Ovary (tissue), 9 donors: ENCODE measurements around the gene SUN1. TPM values are rescaled to one million over a fixed set of nuclear protein-coding genes. Genes with fewer than 3 reads are reported as not detected.

Experiments used
- DNase-seq, 5 donors: peaks; one replicate each; pipeline ENCODE4 v3.0.0-alpha.2; 2019 to 2020
- H3K27ac ChIP-seq, 2 donors: fragments of 200-600 bp; one replicate each; pipeline versions ENCODE4 v1.5.1 to v1.8.0; 2019 to 2022
- H3K27me3 ChIP-seq: fragments of 200-600 bp; one replicate; pipeline ENCODE4 v1.8.0; 2022
- H3K36me3 ChIP-seq: fragments of 200-600 bp; sonication (generic); one replicate; pipeline ENCODE4 v1.5.1; 2019
- H3K4me1 ChIP-seq: one replicate; pipeline ENCODE4 v1.8.1; 2013; ENCODE audit warnings: mild to moderate bottlenecking, moderate library complexity; ENCODE audit not compliant: insufficient read depth
- H3K4me3 ChIP-seq: fragments of 200-600 bp; sonication (generic); one replicate; pipeline ENCODE4 v1.5.1; 2017
- H3K9me3 ChIP-seq, 2 donors: fragments of 200-600 bp in 1 of 2; sonication (generic) in 1 of 2; one replicate each; pipeline versions ENCODE4 v1.5.1 to v1.8.1; 2013 to 2019; ENCODE audit warnings: mild to moderate bottlenecking in 1 of 2, moderate library complexity in 1 of 2
- EP300 ChIP-seq: sonication (generic); formaldehyde crosslinking; IDR thresholded peaks from one replicate; pipeline ENCODE4 v1.6.1; 2017; ENCODE audit warnings: antibody characterized with exemption
- POLR2A ChIP-seq: fragments of 450-650 bp; IDR thresholded peaks from one replicate; pipeline ENCODE4 v1.6.1; 2017; ENCODE audit warnings: antibody characterized with exemption, mild to moderate bottlenecking, moderate library complexity
- WGBS, 3 donors: extraction: QIAGEN DNeasy Blood & Tissue Kit in 1 of 3; methylation state at CpG; one replicate each; pipeline versions ENCODE4 v1.1.5 to v1.1.7; 2013 to 2017; 5-methylcytosine and 5-hydroxymethylcytosine counted together
- intact Hi-C, 4 donors: fragments of 100-400 bp; cut with DNase I; formaldehyde crosslinking; loops; one replicate each; pipeline versions ENCODE4 v1.11.0 to v1.15.1; 2022 to 2023
- polyA plus RNA-seq, 2 donors: library from polyadenylated mRNA; stranded (reverse); fragments of 200-250 nt in 1 of 2; fragments of 350-450 nt in 1 of 2; fragmentation: Illumina TruSeq in 1 of 2; extraction: RNeasy Lipid Tissue Mini Kit (QIAGEN cat#74804) in 1 of 2; gene quantifications; one replicate each; pipeline ENCODE4 v1.2.3, GENCODE V29; 2013 to 2014
- total RNA-seq, 7 donors: library from RNA; depleted of rRNA in 2 of 7; stranded (reverse); fragments of >200 nt in 2 of 7; fragmentation: NEBNext Ultra II Directional in 3 of 7; extraction: Animal tissue kit (Norgen Biotek cat#: 25700) in 3 of 7; gene quantifications; one replicate each; pipeline versions ENCODE4 v1.1.0 to v1.2.4, GENCODE V29; 2016 to 2023
- TF ChIP-seq, protein P1 (sequence below), 3 donors: fragments of 450-650 bp in 2 of 3; fragments of 200-600 bp in 1 of 3; IDR thresholded peaks; one replicate each; pipeline versions ENCODE4 v1.5.1 to v1.8.0; 2016 to 2022; ENCODE audit warnings: antibody characterized with exemption in 3 of 3, mild to moderate bottlenecking in 1 of 3
- donor health status: DM: no; HTN: no; CAD: no; lungs with moderate emphysema.
- donor health status: DM: no; HTN: no; CAD: no.
- donor health status: Bipolar disorder and iron deficiency.
- donor health status: DM: yes; HTN: yes; CAD: no.
- donor health status: DM: no; HTN: no; CAD: no.
- donor health status: DM: yes; HTN: yes; CAD: no.

Gene SUN1
- total and polyA plus RNA-seq, 9 donors = 100 to 196 (median 143) TPM

DNA sequence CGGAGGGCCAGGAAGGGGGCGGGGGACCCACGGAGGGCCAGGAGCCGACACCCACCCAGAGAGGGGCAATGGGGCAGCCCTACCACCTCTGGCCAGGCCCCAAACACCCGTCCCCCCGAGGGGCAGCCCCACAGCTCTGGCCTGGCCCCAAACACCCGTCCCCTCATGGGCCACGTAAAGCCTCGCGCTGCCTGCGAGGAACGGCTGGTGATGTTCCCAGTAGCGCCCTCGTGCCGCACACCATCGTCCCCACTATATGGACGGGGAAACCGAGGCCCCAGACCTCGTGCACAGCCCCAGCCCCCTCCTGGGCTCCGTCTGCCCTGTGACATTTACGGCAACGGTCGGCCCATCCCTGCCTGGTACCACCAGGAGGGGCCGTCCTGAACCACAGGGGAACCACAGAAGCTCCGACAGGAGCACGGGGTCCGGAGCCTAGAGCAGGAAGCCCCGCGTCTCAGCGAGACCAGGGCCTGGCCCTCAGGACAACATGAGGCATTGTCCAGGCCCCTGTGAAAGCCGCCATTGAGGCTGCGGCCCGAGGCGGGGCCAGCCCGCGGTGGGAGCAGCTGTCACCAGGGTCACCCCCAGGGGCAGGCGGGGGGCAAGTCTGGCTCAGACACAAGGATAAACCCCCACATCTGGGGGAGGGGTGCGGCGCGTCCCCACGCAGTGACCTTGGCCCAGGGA is 79.7 kb downstream of the SUN1 start:
- TF ChIP-seq EP300 (no peak), POLR2A (no peak)
- TF ChIP-seq, protein P1, sequence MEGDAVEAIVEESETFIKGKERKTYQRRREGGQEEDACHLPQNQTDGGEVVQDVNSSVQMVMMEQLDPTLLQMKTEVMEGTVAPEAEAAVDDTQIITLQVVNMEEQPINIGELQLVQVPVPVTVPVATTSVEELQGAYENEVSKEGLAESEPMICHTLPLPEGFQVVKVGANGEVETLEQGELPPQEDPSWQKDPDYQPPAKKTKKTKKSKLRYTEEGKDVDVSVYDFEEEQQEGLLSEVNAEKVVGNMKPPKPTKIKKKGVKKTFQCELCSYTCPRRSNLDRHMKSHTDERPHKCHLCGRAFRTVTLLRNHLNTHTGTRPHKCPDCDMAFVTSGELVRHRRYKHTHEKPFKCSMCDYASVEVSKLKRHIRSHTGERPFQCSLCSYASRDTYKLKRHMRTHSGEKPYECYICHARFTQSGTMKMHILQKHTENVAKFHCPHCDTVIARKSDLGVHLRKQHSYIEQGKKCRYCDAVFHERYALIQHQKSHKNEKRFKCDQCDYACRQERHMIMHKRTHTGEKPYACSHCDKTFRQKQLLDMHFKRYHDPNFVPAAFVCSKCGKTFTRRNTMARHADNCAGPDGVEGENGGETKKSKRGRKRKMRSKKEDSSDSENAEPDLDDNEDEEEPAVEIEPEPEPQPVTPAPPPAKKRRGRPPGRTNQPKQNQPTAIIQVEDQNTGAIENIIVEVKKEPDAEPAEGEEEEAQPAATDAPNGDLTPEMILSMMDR (IDR thresholded peaks at IDR 0.05) = no peak
- intact Hi-C loops = loop anchor here in 1 of 4 donors (10.0 kb wide), 1 partner anchor 153 kb away; no protein-coding TSS in a partner anchor
- Histone ChIP-seq H3K4me3 (no peak overlapping the region), H3K9me3 (no peaks in the 10 kb centered on the region), H3K27ac (no peak overlapping the region), H3K27me3 (no peaks in the 10 kb centered on the region), H3K4me1 (peaks cover 10% of the 10 kb centered on the region), H3K36me3 (no peaks in the 10 kb centered on the region)
- no peak for DNase-seq
- 81 to 91% (median 82%) methylated on average over 32 to 41 of the region's 41 CpGs for WGBS, 3 donors

DNA sequence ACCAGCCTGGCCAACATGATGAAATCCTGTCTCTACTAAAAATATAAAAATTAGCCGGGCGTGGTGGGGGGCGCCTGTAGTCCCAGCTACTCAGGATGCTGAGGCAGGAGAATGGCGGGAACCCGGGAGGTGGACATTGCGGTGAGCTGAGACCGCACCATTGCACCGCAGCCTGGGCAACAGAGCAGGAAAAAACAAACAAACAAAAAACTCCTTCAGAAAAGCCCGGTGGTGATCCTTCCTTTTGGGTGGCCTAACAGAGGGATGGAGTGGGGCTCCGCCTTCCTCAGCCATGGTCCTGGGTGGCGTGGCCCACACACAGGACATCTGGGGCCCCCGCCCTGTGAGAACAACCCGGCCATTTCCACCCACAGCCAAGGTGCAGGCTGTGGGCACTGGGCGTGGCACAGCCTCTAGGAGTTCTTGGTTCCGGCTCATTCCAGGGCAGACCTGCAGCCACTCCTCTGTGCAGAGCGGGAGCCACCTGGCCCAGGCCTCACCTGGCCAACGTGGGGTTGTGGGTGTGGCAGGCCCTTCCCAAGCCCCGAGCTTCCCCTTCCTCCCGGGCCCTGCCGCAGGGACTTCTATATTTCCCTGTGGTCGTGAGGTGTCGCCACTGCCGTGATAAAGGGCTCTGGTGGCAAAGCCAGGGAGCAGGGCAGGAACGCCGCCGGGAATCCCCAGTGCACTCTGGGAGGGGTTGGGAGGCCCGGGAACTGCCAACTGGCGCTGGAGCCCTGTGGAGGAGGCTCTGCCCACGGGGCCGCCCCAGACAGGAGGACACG is 81.7 kb downstream of the SUN1 start:
- no peaks in the 10 kb centered on the region for H3K36me3 ChIP-seq
- no peak for DNase-seq
- peaks cover 6% of the 10 kb centered on the region for H3K4me1 ChIP-seq
- no peaks in the 10 kb centered on the region for H3K27me3 ChIP-seq
- H3K27ac ChIP-seq = no peak overlapping the region
- intact Hi-C loops = loop anchor here in 1 of 4 donors (10.0 kb wide), 1 partner anchor 151 kb away; no protein-coding TSS in a partner anchor
- 73 to 82% (median 74%) methylated on average over 30 to 31 of the region's 31 CpGs for WGBS, 3 donors
- no peaks in the 10 kb centered on the region for H3K9me3 ChIP-seq
- H3K4me3 ChIP-seq = no peak overlapping the region
- TF ChIP-seq, protein P1 (IDR thresholded peaks at IDR 0.05) = no peak
- TF ChIP-seq EP300 (no peak), POLR2A (no peak)

DNA sequence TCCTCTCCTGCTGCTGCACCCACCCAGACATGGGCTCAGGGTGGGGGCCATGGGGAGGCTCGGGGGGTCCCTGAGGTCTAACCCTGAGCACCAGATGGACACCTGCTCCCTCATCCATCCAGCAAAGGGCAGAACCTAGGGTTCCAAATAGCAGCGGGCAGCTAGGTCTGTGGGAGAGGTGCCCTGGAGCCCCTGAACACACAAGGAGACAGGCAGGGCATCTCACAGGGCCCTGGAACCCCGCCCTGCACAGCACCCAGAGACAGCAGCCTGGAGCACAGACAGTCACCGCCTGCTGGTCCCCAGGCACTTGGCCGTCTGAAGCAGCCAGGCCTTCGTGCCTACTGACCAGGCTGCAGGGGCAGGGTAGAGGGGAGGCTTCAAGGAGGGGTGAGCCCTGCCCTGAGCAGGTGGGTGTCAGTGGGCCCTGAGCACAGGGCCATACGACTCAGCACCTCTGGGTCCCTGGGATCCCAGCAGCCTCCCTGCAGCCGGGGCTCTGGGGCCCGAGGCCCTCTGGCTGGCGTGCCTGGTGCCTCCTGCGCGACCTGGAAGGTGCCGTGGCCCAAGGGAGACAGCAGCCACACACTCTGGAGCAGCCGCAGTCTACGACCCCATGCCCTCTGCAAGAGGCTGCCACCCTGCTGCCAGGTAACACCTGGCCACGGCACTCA is 82.4 kb downstream of the SUN1 start:
- DNase-seq = no peak
- TF ChIP-seq EP300 = no peak
- no peak for TF ChIP-seq POLR2A
- TF ChIP-seq, protein P1 (IDR thresholded peaks at IDR 0.05) = no peak
- Histone ChIP-seq H3K27ac (no peak overlapping the region), H3K4me1 (peaks cover 3% of the 10 kb centered on the region), H3K9me3 (no peaks in the 10 kb centered on the region), H3K4me3 (no peak overlapping the region), H3K27me3 (no peaks in the 10 kb centered on the region), H3K36me3 (no peaks in the 10 kb centered on the region)
- 87 to 93% (median 90%) methylated on average over 14 to 16 of the region's 16 CpGs for WGBS, 3 donors
- intact Hi-C loops = loop anchor here in 1 of 4 donors (10.0 kb wide), 1 partner anchor 150 kb away; no protein-coding TSS in a partner anchor
